HG03571 (cell line): ENCODE data around the gene SETD1B.

Source experiments
- ATAC-seq: cut with Tn5 transposase; IDR thresholded peaks from one replicate; pipeline ENCODE4 v1.9.1; 2021; ENCODE audit not compliant: unreplicated experiment

SETD1B gene

GRCh38 chr12:121795034-121795968 is 8.5 kb upstream of the SETD1B start:
- ATAC-seq: no peak

- ATAC-seq: no peak
These were observed 6.7 kb upstream of the SETD1B start for GRCh38 chr12:121796855-121797751.

DNA sequence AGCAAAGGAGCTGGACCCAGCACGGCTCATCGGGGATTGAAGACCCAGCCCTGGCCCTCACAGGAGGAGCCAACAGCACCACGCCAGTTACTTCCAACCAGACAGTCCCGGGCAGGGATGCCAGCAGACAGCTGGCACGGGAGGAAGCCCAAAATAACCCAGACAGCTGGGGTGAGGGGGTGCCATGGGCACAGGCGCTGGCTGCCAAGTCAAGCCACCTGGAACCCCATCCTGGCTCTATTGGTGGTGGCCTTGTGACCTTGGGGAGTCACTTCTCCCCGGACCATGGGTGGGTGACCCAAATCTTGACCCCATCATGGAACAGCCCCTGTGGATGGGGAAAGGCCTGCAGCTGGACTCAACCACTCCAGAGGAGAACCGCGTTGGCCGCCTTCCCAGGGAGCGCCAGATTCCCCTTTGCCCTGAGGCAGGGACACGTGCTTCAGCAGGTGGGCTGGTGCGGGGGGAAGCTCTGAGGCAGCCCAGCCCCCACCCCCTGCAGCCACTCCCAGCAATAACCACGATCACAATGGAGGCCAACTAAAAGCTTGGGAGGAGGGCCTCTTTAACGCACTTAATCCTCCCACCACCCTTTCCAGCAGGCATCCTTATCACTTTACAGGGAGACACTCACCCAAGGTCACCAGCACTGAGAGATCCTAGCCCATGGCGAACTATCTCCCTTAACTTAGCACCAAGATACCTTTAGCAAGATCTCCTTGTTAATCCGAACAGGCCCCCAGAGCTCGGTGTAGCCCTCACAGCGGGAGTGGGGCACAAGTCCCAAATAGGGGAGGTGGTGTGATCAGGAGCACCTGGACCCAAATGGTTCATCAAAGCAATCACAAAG is 5.6 kb upstream of the SETD1B start:
- no peak for ATAC-seq

DNA sequence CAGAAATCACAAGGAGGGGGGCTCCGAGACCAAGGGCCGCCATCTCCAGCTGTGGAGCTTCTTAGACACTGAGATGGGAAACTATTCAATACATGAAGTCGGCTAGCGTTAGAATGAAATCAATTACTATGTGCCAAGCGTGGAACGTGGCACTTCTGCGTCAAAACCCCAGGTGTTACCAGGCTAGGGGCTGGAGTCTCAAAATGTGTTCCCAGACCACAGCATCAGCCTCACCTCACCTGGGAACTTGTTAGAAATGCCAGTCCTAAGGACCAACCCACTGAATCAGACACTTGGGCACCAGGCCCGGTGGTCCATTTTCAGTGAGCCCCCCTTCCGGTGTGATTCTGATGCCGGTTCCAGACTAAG is 5.0 kb upstream of the SETD1B start:
- ATAC-seq: no peak

DNA sequence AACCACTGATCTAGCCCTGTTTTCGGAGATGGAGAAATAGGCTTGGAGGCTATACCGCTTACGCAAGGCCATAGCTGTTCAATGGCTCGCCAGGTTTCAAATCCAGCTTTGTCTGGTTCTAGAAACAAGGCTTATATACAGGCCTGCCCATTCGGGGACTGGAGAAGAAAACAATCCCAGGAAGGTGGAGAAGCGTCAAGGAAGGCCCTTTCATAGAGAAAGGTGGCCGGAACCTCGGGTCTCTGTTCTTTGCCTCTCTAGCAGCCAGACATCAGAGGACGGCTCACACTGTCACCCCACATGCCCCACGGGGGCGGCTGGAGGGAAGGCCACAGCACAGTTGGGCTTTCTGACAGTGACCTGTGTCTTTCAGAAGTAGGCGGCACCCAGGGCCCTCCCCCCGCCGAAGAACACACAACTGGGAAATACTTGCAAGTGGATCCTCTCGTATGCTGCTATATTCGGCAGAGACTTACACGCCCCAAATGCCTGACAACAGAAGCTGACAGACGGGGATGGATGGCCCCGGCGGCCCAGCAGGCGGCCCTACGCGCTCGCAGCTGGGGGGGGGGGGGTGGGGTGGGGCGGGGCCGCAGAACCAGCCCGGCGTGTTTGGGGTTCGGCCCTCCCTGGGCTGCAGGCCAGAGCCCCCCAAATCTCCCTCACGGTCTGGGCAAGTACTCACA is 4.5 kb upstream of the SETD1B start:
- ATAC-seq: no peak

GRCh38 chr12:121799842-121800693 is 3.7 kb upstream of the SETD1B start:
- ATAC-seq: no peak

GRCh38 chr12:121800694-121801594 is 2.9 kb upstream of the SETD1B start:
- ATAC-seq: no peak

DNA sequence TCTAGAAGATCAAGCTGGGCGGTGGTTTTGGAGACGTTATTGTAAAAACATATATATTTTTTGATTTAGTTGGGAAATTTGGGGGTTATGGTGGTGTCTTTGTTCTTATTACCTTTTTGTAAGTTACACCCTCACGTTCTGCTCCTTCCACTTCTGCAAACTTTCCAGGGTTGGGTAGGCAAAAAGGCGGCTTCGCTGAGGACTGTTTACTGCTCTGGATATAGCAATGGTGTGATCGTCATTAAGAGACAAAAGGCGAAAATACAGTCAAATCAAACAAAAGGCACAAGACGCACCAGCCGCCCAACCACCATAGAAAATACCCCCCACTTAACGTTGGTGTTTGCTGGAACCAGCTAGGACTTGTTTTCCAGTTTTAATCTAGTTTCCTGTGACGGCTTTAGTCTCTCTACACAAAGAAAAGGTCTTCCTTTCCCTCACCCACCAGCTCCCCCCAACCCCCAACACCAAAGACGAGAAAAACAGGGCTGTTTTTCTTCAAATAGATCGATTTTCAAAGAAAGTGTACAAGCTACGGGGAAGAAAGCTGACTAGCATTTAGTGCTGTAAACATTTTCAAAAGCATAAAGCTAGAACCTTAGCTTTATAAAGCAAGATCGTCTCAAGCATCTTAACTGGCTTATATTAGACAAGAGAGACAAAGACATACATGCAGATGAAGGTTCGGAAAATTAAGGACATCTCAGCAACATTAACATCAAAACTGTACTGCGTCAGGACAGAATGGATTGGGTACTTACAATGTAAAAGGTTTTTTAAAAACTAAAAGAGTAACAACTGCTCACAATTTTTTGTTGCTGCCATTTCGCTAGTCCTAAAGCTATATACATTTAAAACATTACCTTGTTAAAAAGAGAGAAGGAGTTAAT is 2.0 kb upstream of the SETD1B start:
- no peak for ATAC-seq

GRCh38 chr12:121802485-121802842 is 1.3 kb upstream of the SETD1B start:
- no peak for ATAC-seq

DNA sequence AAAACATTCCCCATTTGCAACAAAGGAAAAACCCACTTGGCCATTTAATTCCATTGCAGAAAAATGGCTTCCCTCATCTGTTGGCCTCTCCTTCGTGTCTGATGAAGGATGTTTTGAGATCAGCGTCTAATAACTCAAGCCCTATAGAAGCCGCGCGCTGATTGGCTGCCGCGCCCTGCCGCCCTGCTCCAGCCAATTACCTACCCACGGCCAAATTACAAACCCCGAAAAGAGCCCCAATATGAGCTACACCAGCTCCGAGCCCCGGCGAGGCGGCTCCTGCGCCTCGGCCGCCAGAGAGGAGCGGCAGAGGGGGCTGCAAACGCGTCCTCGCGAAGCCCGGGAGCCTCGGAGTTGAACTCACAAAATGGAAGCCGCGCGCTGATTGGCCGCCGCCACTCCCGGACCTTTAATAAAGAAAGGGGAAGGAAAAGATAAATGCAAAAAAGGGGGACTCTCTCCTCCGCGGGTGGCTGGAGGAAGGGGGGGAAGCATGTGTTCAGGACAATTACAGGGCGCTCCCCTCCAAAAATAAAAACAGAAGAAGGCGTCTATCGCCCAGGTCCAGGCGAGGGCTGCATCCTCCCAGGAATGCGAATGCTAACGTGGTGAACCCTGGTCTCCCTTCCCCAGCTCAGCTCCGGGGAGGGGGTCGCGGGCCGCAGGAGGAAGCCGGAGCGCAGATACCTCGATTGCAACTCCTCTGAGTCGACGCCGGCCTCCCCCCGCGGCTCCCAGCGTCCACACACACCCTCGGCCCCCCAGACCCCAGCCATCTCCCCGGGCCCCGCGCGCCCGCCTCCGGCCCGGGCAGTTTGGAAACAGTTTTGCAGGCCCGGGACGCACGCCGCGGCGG is 738 bp upstream of the SETD1B start:
- peak; percentile 34 for ATAC-seq

DNA sequence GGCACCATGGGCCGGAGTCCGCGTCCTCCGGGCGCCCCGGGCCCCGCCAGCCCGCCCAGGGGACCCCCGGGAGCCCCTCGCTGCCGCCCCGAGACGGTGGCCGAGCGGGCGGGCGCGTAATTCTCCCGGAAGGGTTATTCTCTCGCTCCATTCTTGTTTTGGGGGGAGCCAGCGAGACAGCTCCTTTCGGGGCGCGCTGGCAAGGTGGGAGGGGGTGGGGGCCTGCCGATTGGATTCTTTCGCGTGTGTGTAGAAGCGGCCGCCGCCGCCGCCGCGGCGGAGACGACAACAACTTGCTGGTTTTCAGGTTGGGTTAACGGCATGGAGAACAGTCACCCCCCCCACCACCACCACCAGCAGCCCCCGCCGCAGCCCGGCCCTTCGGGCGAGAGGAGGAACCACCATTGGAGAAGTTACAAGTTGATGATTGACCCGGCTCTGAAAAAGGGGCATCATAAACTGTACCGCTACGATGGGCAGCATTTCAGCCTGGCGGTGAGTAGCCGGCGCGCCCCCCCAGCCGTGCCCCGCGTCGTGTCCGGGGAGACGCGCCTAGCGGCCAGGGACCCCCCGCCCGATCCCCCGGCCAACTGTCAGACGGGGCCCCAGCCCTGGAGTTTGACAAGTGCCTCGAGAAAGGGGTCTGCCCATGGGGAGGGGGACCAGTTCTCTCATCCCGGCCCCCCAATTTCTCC is 755 bp downstream of the SETD1B start:
- no peak for ATAC-seq

GRCh38 chr12:121805171-121806008 is 1.6 kb downstream of the SETD1B start:
- no peak for ATAC-seq

DNA sequence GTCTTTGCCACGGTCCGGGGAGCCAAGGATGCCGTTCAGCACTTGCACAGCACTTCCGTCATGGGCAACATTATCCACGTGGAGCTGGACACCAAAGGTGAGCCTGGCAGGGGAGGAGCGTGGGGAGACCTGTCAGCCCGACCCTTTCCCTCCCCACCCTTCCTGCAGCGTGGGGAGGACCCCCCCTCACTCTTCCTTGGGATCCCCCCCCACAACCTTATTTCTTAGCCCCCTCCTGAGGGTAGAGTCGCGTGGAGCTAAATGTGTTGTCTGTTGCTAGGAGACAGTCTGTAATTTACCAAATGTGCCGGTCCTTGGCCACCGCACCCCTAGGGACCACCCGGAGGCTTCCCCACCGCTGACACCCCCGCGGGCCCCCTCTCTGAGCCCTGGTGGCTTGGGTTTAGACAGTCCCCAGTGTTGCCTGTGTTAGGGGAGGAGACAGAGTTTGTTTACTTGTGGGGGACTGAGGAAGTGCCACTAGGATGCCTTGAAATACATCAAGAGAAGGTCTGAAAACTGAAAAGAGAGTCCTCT is 2.3 kb downstream of the SETD1B start:
- ATAC-seq: no peak

GRCh38 chr12:121806546-121807423 is 3.0 kb downstream of the SETD1B start:
- no peak for ATAC-seq
